GM11168 (cell line): ENCODE results near the gene TFF1.

Experiments
- in situ Hi-C: fragments of 300-500 bp; cut with MboI; formaldehyde crosslinking; loops from one replicate; pipeline ENCODE4 v1.12.0; 2022; ENCODE audit warnings: low sequenced_read_pairs; ENCODE audit not compliant: unreplicated experiment

The TFF1 gene

GRCh38 chr21:42330380-42331371 lies 35.7 kb downstream of the TFF1 start:
- in situ Hi-C loops: no loop called here

- in situ Hi-C loops: no loop called here
These were observed 41.4 kb downstream of the TFF1 start for GRCh38 chr21:42324896-42325295.

- in situ Hi-C loops: no loop called here
These were observed 44.5 kb downstream of the TFF1 start for GRCh38 chr21:42321845-42322244.

- in situ Hi-C loops: no loop called here
These were observed 45.1 kb downstream of the TFF1 start for GRCh38 chr21:42321231-42321630.

- in situ Hi-C loops: no loop called here
These were observed 45.5 kb downstream of the TFF1 start for GRCh38 chr21:42320791-42321190.

- in situ Hi-C loops: loop anchor here (10.0 kb wide), 1 partner anchor 125 kb away; no protein-coding TSS in a partner anchor
These were observed 46.3 kb downstream of the TFF1 start for GRCh38 chr21:42319851-42320572.

GRCh38 chr21:42319376-42319775 lies 47.0 kb downstream of the TFF1 start:
- in situ Hi-C loops: loop anchor here (10.0 kb wide), 1 partner anchor 125 kb away; no protein-coding TSS in a partner anchor

- in situ Hi-C loops: loop anchor here (10.0 kb wide), 1 partner anchor 127 kb away; no protein-coding TSS in a partner anchor
These were observed 48.2 kb downstream of the TFF1 start for GRCh38 chr21:42317826-42318746.

GRCh38 chr21:42317341-42317741 lies 49.0 kb downstream of the TFF1 start:
- in situ Hi-C loops: loop anchor here (10.0 kb wide), 1 partner anchor 127 kb away; no protein-coding TSS in a partner anchor

GRCh38 chr21:42316891-42317290 lies 49.4 kb downstream of the TFF1 start:
- in situ Hi-C loops: loop anchor here (10.0 kb wide), 1 partner anchor 128 kb away; no protein-coding TSS in a partner anchor

GRCh38 chr21:42315296-42315891 lies 50.9 kb downstream of the TFF1 start, which contains the start of gene TFF3:
TFF3 (minus strand) TSS chr21:42315409; CDS start chr21:42315374, 35 bp downstream.
- in situ Hi-C loops: loop anchor here (10.0 kb wide), 1 partner anchor 129 kb away; no protein-coding TSS in a partner anchor

GRCh38 chr21:42314616-42315295 lies 51.6 kb downstream of the TFF1 start:
- in situ Hi-C loops: loop anchor here (10.0 kb wide), 1 partner anchor 130 kb away; no protein-coding TSS in a partner anchor

- in situ Hi-C loops: loop anchor here (10.0 kb wide), 1 partner anchor 131 kb away; no protein-coding TSS in a partner anchor
These were observed 52.8 kb downstream of the TFF1 start for GRCh38 chr21:42313501-42313969.

- in situ Hi-C loops: loop anchor here (10.0 kb wide), 1 partner anchor 132 kb away; no protein-coding TSS in a partner anchor
These were observed 53.7 kb downstream of the TFF1 start for GRCh38 chr21:42312626-42313104.
